ENCODE measurements around the gene FAM170B.
A peak's percentile ranks its signal among the peaks of the same experiment; 100 is the strongest.

Gene FAM170B

DNA sequence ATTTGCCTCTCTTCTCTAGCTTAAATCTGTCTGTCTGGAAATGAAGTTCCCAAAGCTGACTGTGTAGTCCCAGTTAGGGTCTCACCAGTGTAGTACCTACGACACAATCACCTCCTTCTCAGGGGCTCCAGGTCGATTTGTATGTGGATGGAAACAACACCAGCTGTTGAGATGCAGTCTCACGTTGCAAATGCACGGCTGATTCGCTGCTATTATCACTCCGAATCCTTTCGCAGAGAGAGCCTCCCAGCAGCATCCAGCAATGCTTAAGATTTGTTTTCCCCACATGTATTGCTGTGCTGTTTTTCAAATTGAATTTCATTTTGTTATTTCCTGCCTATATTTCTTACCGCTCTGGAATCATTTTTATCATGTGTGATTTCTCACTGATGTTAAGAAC lies 34.8 kb downstream of the FAM170B start (continued):
- TF ChIP-seq TSHZ1 (tag by site-specific recombination; IDR thresholded peaks at IDR 0.05; ENCODE audit: borderline replicate concordance) (no peak), ZNF623 (tag by site-specific recombination; IDR thresholded peaks at IDR 0.05) (no peak), ZBTB8A (tag by site-specific recombination; IDR thresholded peaks at IDR 0.05) (no peak), ZNF140 (tag by site-specific recombination; IDR thresholded peaks at IDR 0.05) (no peak), ZNF544 (tag by site-specific recombination; IDR thresholded peaks at IDR 0.05) (no peak), ZNF664 (tag by site-specific recombination; IDR thresholded peaks at IDR 0.05) (no peak), ZNF530 (tag by site-specific recombination; IDR thresholded peaks at IDR 0.05; ENCODE audit: low read depth) (no peak), ZNF629 (tag by site-specific recombination; IDR thresholded peaks at IDR 0.05) (no peak)

GRCh38 chr10:49096890-49097445 lies 36.9 kb downstream of the FAM170B start:
- CTCF ChIA-PET: no interaction called here
- POLR2A ChIA-PET: no interaction called here
- no peaks in the 10 kb centered on the region for H3K36me3 ChIP-seq (ENCODE audit: control insufficient read depth in 2 of 2, insufficient read depth in 1 of 2, low read length in 2 of 2)

GRCh38 chr10:49094646-49095045 lies 39.2 kb downstream of the FAM170B start:
- POLR2A ChIA-PET: no interaction called here
- TF ChIP-seq PBX3 (CRISPR knock-in tag; IDR thresholded peaks at IDR 0.05) (no peak), ZNF23 (tag by site-specific recombination; IDR thresholded peaks at IDR 0.05; ENCODE audit: borderline replicate concordance) (no peak), ZBTB21 (tag by site-specific recombination; IDR thresholded peaks at IDR 0.05) (no peak), KLF7 (tag by site-specific recombination; IDR thresholded peaks at IDR 0.05; ENCODE audit: borderline replicate concordance) (no peak), ZNF521 (tag by site-specific recombination; IDR thresholded peaks at IDR 0.05) (no peak), SALL2 (tag by site-specific recombination; IDR thresholded peaks at IDR 0.05; ENCODE audit: borderline replicate concordance) (no peak)
- TF ChIP-seq, protein P1, sequence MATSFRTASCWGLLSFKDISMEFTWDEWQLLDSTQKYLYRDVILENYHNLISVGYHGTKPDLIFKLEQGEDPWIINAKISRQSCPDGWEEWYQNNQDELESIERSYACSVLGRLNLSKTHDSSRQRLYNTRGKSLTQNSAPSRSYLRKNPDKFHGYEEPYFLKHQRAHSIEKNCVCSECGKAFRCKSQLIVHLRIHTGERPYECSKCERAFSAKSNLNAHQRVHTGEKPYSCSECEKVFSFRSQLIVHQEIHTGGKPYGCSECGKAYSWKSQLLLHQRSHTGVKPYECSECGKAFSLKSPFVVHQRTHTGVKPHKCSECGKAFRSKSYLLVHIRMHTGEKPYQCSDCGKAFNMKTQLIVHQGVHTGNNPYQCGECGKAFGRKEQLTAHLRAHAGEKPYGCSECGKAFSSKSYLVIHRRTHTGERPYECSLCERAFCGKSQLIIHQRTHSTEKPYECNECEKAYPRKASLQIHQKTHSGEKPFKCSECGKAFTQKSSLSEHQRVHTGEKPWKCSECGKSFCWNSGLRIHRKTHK (tag by site-specific recombination; IDR thresholded peaks at IDR 0.05): no peak
- Histone ChIP-seq H3K27ac (ENCODE audit: extremely low read depth, low read depth, low read length) (no peak overlapping the region), H3K36me3 (ENCODE audit: control insufficient read depth in 2 of 2, insufficient read depth in 1 of 2, low read length in 2 of 2) (no peaks in the 10 kb centered on the region), H3K4me3 (ENCODE audit: low read depth, low read length) (no peak overlapping the region), H3K4me1 (ENCODE audit: control insufficient read depth, insufficient read depth, low read length) (no peaks in the 10 kb centered on the region), H3K9me3 (ENCODE audit: control insufficient read depth, insufficient read depth, low read depth, low read length) (no peaks in the 10 kb centered on the region)
- CTCF ChIA-PET: no interaction called here

More at GRCh38 chr10:49096890-49097445, 36.9 kb downstream of the FAM170B start:
- peak; percentile 52 for TF ChIP-seq ZIC2 (tag by site-specific recombination; IDR thresholded peaks at IDR 0.05)
- no peak for TF ChIP-seq PRDM1 (tag by site-specific recombination; IDR thresholded peaks at IDR 0.05)
- TF ChIP-seq ZNF211 (tag by site-specific recombination; IDR thresholded peaks at IDR 0.05; ENCODE audit: low read depth): no peak
- no peak for TF ChIP-seq ZNF354C (tag by site-specific recombination; IDR thresholded peaks at IDR 0.05; ENCODE audit: borderline replicate concordance, low read depth)
- no peaks in the 10 kb centered on the region for H3K4me1 ChIP-seq (ENCODE audit: control insufficient read depth, insufficient read depth, low read length)
- H3K9me3 ChIP-seq (ENCODE audit: control insufficient read depth, insufficient read depth, low read depth, low read length): no peaks in the 10 kb centered on the region
- H3K4me3 ChIP-seq (ENCODE audit: low read depth, low read length): no peak overlapping the region
- no peak overlapping the region for H3K27ac ChIP-seq (ENCODE audit: extremely low read depth, low read depth, low read length)
